PC-3 (cell line): Measurements from ENCODE around the gene NAV2.

Experiments
- CTCF ChIP-seq: fragments of 300-600 bp; sonication (generic); conservative IDR thresholded peaks from 2 replicates; pipeline ENCODE4 v1.5.1; 2017; ENCODE audit warnings: antibody characterized with exemption, low read depth, mild to moderate bottlenecking, low read length
- EZH2 ChIP-seq: fragments of 300-600 bp; sonication (generic); IDR thresholded peaks from one replicate; pipeline ENCODE4 v1.6.1; 2017; ENCODE audit warnings: antibody characterized with exemption, mild to moderate bottlenecking, low read length; ENCODE audit not compliant: unreplicated experiment

- TF ChIP-seq CTCF (no peak), EZH2 (no peak)
Observed at GRCh38 chr11:19959210-19959609, 246.6 kb downstream of the NAV2 start.
